HG02642 (cell line): ENCODE measurements around the gene SEMA3F.

Experiments
- ATAC-seq: cut with Tn5 transposase; IDR thresholded peaks from one replicate; pipeline ENCODE4 v1.9.1; 2021; ENCODE audit warnings: mild to moderate bottlenecking; ENCODE audit not compliant: unreplicated experiment, poor library complexity

The SEMA3F gene

DNA sequence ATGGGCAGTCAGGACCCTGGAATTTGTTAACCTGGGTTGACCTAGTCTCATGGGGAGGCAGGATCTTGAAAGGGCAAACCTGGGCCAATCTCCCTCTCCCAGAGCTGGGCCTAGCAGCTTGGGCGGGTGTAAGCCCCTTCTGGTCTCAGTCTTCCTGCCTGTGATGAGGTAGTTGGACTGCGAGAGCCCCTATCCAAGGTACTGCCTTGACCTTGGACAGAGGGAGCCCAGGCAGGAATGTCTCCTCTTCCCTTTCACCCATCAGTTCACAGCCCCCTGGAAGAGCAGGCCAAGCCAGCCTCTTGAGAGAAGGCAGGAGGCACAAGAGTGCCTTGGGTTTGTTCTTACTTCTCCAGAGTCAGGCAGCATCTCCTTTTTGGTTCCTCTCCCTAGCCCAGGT is 24.7 kb upstream of the SEMA3F start:
- ATAC-seq = no peak

GRCh38 chr3:50132421-50133282 is 22.5 kb upstream of the SEMA3F start:
- ATAC-seq = no peak

DNA sequence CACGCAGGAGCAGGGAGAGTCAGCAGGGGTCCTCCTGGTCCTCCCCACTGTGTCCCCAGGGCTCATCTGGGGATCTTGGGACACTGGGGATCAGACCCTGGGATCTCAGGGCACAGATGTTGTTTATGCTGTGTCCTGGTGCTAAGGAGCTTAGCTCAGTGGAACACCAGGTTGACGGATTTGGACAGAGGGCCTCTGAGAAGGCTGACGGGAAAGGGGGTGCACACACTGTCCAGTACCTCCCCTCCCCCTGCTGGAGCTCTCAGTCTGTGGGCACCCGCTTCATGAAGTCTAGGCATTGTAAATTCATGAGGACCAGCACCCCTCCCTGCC is 21.9 kb upstream of the SEMA3F start:
- no peak for ATAC-seq

DNA sequence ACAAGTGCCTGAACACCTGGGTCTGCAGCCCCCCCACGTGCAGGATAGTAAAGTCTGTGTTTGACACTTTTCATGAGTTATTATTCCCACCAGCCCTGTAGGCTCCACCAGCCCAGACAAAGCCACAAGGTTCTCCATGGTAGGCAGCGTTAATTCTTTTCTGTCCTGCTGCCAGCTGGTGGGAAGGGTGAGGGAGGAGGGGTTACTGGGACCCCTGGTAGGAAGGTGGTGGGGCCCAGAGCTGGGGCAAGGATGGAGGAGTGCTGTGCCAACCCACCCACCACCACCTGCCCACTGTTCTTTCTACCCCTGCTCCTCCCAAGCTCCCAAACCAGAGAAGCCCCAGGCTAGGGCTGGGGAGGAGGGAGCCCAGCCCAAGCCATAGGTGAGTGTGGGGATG is 20.8 kb upstream of the SEMA3F start:
- no peak for ATAC-seq

GRCh38 chr3:50135964-50136363 is 19.2 kb upstream of the SEMA3F start:
- no peak for ATAC-seq

GRCh38 chr3:50136714-50137405 is 18.3 kb upstream of the SEMA3F start:
- ATAC-seq = no peak

- no peak for ATAC-seq
Measured at GRCh38 chr3:50137531-50137930, 17.6 kb upstream of the SEMA3F start.

- ATAC-seq = no peak
Measured at GRCh38 chr3:50138266-50139200, 16.6 kb upstream of the SEMA3F start.

DNA sequence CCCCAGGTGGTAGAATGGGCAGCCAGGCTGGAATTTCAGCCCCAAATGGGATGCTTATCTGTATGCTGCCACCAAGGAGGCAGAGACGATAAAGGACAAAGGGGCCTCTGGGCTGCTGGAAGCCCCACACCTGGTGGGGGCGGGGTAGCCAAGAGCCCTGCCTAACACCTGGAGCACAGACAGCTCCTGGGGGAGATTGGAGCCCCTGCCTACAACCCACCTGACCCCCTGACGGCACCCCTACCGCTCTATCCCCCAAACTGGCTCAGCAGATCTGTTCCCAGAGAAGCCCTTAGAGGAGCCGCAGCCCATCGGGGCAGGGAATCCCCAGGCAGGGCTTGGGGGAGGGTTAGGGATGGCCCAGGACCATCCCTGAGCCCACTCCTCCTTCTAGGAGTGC is 15.8 kb upstream of the SEMA3F start:
- no peak for ATAC-seq

- no peak for ATAC-seq
Measured at GRCh38 chr3:50139718-50140423, 15.3 kb upstream of the SEMA3F start.

- no peak for ATAC-seq
Measured at GRCh38 chr3:50140990-50141389, 14.1 kb upstream of the SEMA3F start.

DNA sequence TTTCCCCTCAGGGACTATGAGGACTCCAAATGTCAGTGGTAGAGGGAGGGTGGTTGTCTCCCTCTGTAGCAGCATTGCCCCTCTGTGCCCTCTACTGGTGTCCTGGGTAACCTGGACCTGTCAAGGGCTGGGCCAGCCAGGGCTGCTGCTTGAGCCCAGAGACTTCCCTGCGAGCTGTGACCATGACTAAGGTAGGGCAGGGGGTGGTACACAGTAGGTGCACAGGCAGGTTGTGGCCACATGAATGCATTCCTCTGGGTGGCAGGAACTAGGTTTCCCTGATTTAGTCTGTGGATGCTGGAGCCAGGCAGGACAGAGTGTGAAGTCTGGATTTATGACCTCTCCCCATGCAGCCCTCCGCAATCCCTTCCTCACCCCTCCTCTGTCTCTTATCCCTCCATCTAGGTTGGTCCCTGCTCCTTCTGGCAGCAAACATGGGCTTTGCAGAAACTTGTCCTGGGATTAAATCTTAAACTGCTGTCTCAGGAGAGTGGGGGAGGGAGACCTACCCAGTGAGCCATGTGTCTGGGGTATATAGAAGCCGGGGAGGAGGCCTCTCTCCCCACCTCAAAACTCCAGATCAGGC is 8.7 kb upstream of the SEMA3F start:
- ATAC-seq = no peak

- no peak for ATAC-seq
Measured at GRCh38 chr3:50147016-50147415, 8.1 kb upstream of the SEMA3F start.

DNA sequence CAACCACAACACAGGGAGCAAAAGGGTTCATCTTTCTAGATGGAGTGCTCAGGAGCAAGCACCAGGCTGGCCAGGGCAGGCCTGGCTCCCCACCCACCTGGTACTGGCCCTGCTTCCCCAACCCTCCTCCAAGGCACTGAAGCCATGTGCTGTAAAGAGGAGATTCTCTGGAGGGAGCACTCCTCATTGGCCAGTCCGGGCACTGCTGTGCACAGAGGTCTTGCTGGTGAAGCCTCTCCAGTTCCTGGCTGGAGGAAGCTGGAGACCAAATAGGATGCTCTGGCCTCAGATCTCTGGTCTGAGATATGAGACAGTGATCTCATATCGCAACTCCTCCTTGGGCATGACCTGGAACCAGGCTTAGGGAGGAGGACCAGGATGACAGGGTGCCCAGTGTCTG is 7.7 kb upstream of the SEMA3F start:
- no peak for ATAC-seq

DNA sequence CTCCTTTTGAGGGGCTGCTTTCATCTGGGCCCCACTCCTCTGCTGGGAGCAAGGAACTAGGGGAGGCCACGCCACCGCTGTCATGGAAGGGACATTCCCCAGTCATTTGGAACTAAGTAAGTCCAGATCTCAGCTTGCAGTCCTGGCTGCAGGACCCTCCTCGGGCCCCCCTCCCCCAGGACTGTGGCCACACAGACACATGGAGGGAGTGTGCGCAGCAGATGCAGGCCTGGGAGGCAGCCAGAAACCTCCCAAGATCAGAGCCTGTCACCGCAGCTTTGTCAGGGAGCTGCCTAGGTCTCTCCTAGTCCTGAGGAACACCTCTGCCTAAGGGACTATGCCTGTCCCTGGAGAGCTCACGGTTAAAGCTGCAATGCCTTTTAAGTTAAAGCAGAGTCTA is 7.3 kb upstream of the SEMA3F start:
- ATAC-seq = no peak

DNA sequence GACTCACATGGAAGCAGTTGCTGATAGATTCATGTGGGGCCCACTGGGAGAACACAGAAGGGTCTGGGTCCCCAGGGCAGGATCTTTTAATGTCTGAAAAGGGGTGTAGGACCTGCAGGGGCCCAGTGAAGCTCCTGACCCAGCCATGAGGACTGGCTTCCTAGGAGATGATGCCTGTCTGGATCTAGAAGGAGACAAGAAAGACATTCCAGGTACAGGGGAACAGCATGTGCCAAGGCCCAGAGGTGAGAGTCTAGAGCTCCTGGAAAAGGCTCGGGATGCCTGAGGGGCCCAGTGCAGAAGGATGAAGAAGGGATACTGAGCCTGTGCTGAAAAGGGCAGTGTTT is 4.7 kb upstream of the SEMA3F start:
- ATAC-seq = no peak

- no peak for ATAC-seq
Measured at GRCh38 chr3:50150863-50151686, 4.0 kb upstream of the SEMA3F start.

- no peak for ATAC-seq
Measured at GRCh38 chr3:50151728-50152127, 3.4 kb upstream of the SEMA3F start.

DNA sequence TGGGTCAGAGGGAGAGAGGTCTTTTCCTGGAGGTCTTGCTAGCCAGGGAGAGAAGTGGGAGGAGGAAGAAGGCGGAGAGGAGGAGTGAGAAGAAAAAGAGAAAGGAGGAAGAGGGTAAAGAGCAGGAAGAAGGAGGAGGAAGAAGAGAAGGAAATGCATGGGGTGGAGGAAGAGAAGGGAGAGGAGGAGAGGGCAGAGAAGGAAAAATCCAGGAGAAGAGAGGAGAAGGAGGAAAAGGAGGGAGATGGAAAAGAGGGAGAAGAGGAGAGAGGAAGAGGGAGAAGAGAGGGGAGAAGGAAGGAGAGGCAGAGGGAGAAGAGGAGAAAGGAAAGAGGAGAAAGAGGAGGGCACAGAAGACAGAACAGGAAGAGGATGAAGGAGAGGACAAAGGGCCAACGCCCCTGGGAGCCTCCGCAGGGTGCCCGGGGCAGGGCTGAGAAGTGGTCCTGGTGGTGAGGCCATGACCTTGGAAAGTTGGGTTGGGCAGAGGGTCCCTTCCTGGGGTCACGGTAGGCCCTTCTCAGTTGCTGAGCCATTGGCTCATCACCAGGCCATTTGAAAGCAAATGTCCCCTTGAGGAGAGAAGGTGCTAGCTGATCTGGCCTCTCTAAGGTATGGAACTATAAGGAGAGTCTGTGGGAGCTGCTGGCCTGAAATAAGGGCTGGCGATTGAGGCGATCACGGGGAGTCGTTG is 1.2 kb upstream of the SEMA3F start:
- ATAC-seq = no peak
